HepG2 (cell line): ENCODE results near the gene OSBPL1A.

Source experiments
- CBX2 ChIP-seq, 2 experiments: fragments of 200-600 bp in 1 of 2; sonication (generic); formaldehyde crosslinking in 1 of 2; IDR thresholded peaks; 2 replicates each; pipeline versions ENCODE4 v1.7.0 to v1.8.1; 2018 to 2022; ENCODE audit warnings: low read depth in 2 of 2, low read length in 1 of 2, mild to moderate bottlenecking in 1 of 2, missing genetic modification reagents in 1 of 2
- CTCF ChIP-seq: sonication (generic); formaldehyde crosslinking; IDR thresholded peaks from 2 replicates; pipeline ENCODE4 v1.5.0; 2020; ENCODE audit warnings: mild to moderate bottlenecking, missing genetic modification reagents, moderate library complexity
- DDIT3 ChIP-seq: sonication (generic); formaldehyde crosslinking; IDR thresholded peaks from 2 replicates; pipeline ENCODE4 v1.4.0; 2020; ENCODE audit warnings: mild to moderate bottlenecking, missing genetic modification reagents
- MLX ChIP-seq: IDR thresholded peaks from 2 replicates; pipeline ENCODE4 v1.6.1; 2016
- NFIC ChIP-seq: IDR thresholded peaks from 2 replicates; pipeline ENCODE4 v1.6.1; 2012; ENCODE audit warnings: mild to moderate bottlenecking, low read length, inconsistent platforms
- PBX3 ChIP-seq: sonication (generic); formaldehyde crosslinking; IDR thresholded peaks from 2 replicates; pipeline ENCODE4 v1.8.1; 2023; ENCODE audit warnings: missing genetic modification reagents, inconsistent platforms, borderline replicate concordance
- RAD21 ChIP-seq: fragments of 450-650 bp; formaldehyde crosslinking; IDR thresholded peaks from 2 replicates; pipeline ENCODE4 v1.5.0; 2020; ENCODE audit warnings: mild to moderate bottlenecking
- SP1 ChIP-seq, 2 experiments: fragments of 450-650 bp in 1 of 2; sonication (generic) in 1 of 2; formaldehyde crosslinking in 1 of 2; IDR thresholded peaks; 2 replicates each; pipeline versions ENCODE4 v1.4.0 to v1.6.1; 2016 to 2020; ENCODE audit warnings: missing genetic modification reagents in 1 of 2
- ZNF674 ChIP-seq: sonication (generic); formaldehyde crosslinking; IDR thresholded peaks from 2 replicates; pipeline ENCODE4 v1.5.0; 2020; ENCODE audit warnings: low read depth, mild to moderate bottlenecking, missing genetic modification reagents

- TF ChIP-seq ZNF674 (CRISPR knock-in tag): no peak
- no peak for TF ChIP-seq SP1 (IDR thresholded peaks at IDR 0.05)
- no peak for TF ChIP-seq SP1 (CRISPR knock-in tag; IDR thresholded peaks at IDR 0.05)
- no peak for TF ChIP-seq PBX3
- TF ChIP-seq RAD21 (CRISPR knock-in tag): no peak
- TF ChIP-seq NFIC: no peak
- no peak for TF ChIP-seq CBX2 (IDR thresholded peaks at IDR 0.05; ENCODE audit: low read depth, low read length)
- no peak for TF ChIP-seq CBX2 (CRISPR knock-in tag; IDR thresholded peaks at IDR 0.05; ENCODE audit: low read depth)
- no peak for TF ChIP-seq CTCF
- TF ChIP-seq DDIT3 (CRISPR knock-in tag): no peak
- TF ChIP-seq MLX: no peak
These were observed 217.6 kb downstream of the OSBPL1A start for GRCh38 chr18:24180048-24180447.
